ENCODE results near the gene PDE6D. TPM values are rescaled to one million over a fixed set of nuclear protein-coding genes. Genes with fewer than 3 reads are reported as not detected.

PDE6D gene
- total and polyA plus RNA-seq, 2 of the 13 experiments (the other 11 are each of a cell fraction or from before 2014, with no cell fraction given), result 14.1 to 23.2 TPM

- TF ChIP-seq RXRB (CRISPR knock-in tag; IDR thresholded peaks at IDR 0.05; ENCODE audit: borderline replicate concordance), result no peak; the same call in 1 of the 2 replicates
- TF ChIP-seq ZNF646 (CRISPR knock-in tag; IDR thresholded peaks at IDR 0.05), result peak; percentile 15; the same call in 1 of the 2 replicates
- TF ChIP-seq SP5 (CRISPR knock-in tag; IDR thresholded peaks at IDR 0.05; ENCODE audit: borderline replicate concordance, low read depth), result peak; percentile 35; the same call in 1 of the 2 replicates
- no peak for TF ChIP-seq GTF3A (CRISPR knock-in tag; conservative IDR thresholded peaks at IDR 0.05)
- TF ChIP-seq XBP1 (CRISPR knock-in tag; IDR thresholded peaks at IDR 0.05), result no peak
- no peak for TF ChIP-seq ZNF768 (CRISPR knock-in tag; IDR thresholded peaks at IDR 0.05)
- no peak for TF ChIP-seq ZNF713 (CRISPR knock-in tag; IDR thresholded peaks at IDR 0.05)
- 0 out of 2 replicates have a peak, but pooled peaks have one; percentile 33 for TF ChIP-seq CBX5 (CRISPR knock-in tag; IDR thresholded peaks at IDR 0.05; ENCODE audit: borderline replicate concordance)
- TF ChIP-seq MIXL1 (CRISPR knock-in tag; IDR thresholded peaks at IDR 0.05), result no peak
- 0 out of 2 replicates have a peak, but pooled peaks have one; percentile 21 for TF ChIP-seq ZNF558 (CRISPR knock-in tag; IDR thresholded peaks at IDR 0.05; ENCODE audit: borderline replicate concordance)
- TF ChIP-seq ZNF609 (CRISPR knock-in tag; IDR thresholded peaks at IDR 0.05; ENCODE audit: borderline replicate concordance), result 0 out of 2 replicates have a peak, but pooled peaks have one; percentile 23
- peak; percentile 92 for TF ChIP-seq MAX (IDR thresholded peaks at IDR 0.05)
- no peak for TF ChIP-seq ZNF335 (CRISPR knock-in tag; IDR thresholded peaks at IDR 0.05)
- TF ChIP-seq FOXA3 (CRISPR knock-in tag; IDR thresholded peaks at IDR 0.05), result peak; percentile 34; the same call in 1 of the 2 replicates
- peak; percentile 60 for TF ChIP-seq DRAP1 (CRISPR knock-in tag; IDR thresholded peaks at IDR 0.05)
These were observed 79.4 kb downstream of the PDE6D start (continued) for GRCh38 chr2:231701456-231702373.
